OCI-LY7 (cell line): ENCODE results near the gene HSD17B10.

Experiments used
- CTCF ChIP-seq: fragments of 200-600 bp; sonication (generic); conservative IDR thresholded peaks from 2 replicates; pipeline ENCODE4 v1.5.1; 2014; ENCODE audit warnings: mild to moderate bottlenecking, antibody characterized with exemption, low read length, moderate library complexity, mixed read lengths
- EZH2phosphoT487 ChIP-seq: fragments of 200-600 bp; sonication (generic); IDR thresholded peaks from 2 replicates; pipeline ENCODE4 v1.6.1; 2018; ENCODE audit warnings: low read depth, borderline replicate concordance, mild to moderate bottlenecking, mixed run types, antibody characterized with exemption, low read length, moderate library complexity, mixed read lengths

DNA sequence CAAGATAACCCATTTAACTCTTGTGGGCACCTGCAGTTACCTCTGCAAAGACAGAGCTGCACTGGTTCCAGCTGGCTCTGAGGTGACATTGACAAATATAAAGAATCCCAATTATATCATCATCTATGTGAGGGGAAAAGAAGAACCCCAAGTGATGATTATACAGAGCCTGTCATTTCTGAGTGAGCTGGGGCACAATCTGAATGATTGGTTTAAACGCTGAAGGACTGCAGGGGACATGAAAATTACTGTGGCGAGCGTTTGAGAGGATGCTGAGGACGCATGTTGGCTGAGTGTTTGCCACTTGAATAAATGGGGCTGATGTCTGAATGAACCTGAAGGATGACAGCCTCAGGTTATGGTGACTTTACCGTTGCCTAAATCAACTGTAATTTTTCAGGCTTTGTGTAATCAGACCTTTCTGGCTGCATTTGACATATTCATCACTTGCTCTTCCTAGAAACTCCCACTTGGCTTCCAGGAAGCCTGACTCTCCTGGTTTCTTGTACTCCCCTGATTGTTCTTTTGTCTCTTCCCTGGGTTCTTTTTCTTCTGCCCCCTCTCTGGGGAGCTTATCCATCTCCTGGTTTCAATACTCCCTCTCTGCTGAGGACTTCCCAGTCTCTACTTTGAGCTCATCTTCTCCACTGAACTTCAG is 4.1 kb upstream of the HSD17B10 start:
- TF ChIP-seq CTCF = no peak
- no peak for TF ChIP-seq EZH2phosphoT487
